HCT116 (cell line): ENCODE measurements around the gene PTPRCAP. TPM values are rescaled to one million over a fixed set of nuclear protein-coding genes. Genes with fewer than 3 reads are reported as not detected.

Experiments
- ATAC-seq: fragments of 200-7000 bp; cut with Tn5 transposase; 2 replicates; pipeline ENCODE4 v1.9.1; 2020; ENCODE audit warnings: mild to moderate bottlenecking, moderate library complexity
- BruUV-seq: library from RNA; stranded (reverse); fragments of 400-500 nt; replicated peaks from 2 replicates; lab custom pipeline; 2021; lab: Mats Ljungman, UMichigan
- CTCF ChIA-PET: fragments of 300-600 bp; sonication (Branson Sonifier 250); formaldehyde crosslinking; loops from one replicate; lab custom pipeline; 2021; ENCODE audit warnings: antibody characterized with exemption; lab: Charles Lee
- POLR2A ChIA-PET: fragments of 300-600, 350-600 bp; sonication (Branson Sonifier 250); formaldehyde crosslinking; loops from one replicate; lab custom pipeline; 2021; ENCODE audit warnings: antibody characterized with exemption; lab: Charles Lee
- RAD21 ChIA-PET, 2 experiments: fragments of 300-600 bp; sonication (Branson Sonifier 250); formaldehyde crosslinking; loops; one replicate each; lab custom pipeline; 2023; ENCODE audit warnings: low total read pairs in 2 of 2; ENCODE audit not compliant: uncharacterized antibody in 2 of 2, unreplicated experiment in 2 of 2, low non-redundant PET in 1 of 2; lab: Charles Lee
- DNase-seq: peaks from one replicate; pipeline ENCODE4 v3.0.0-alpha.2; 2010; ENCODE audit warnings: low read depth, low spot score
- H2AFZ ChIP-seq: fragments of 200-600 bp; shearing (Covaris generic), sonication (generic); 2 replicates; pipeline ENCODE4 v1.6.1; 2017; ENCODE audit warnings: low read depth, mixed run types, mixed read lengths, antibody characterized with exemption, low read length; ENCODE audit not compliant: poor library complexity, severe bottlenecking
- H3K27ac ChIP-seq: 2 replicates; pipeline ENCODE4 v1.5.1; 2012; ENCODE audit warnings: low read depth, low read length
- H3K27me3 ChIP-seq: fragments of 200-600 bp; sonication (generic); 2 replicates; pipeline ENCODE4 v1.6.1; 2016; ENCODE audit warnings: mixed run types, low read length, mixed read lengths; ENCODE audit not compliant: insufficient read depth
- H3K36me3 ChIP-seq, 2 experiments: fragments of 200-500 bp in 1 of 2; fragments of 200-600 bp in 1 of 2; sonication (Bioruptor generic) in 1 of 2; sonication (generic) in 1 of 2; 2 replicates each; pipeline versions ENCODE4 v1.5.1 to v1.6.1; 2014 to 2016; ENCODE audit warnings: low read length in 2 of 2, inconsistent platforms in 1 of 2, mixed read lengths in 1 of 2, mixed run types in 1 of 2; ENCODE audit not compliant: insufficient read depth in 2 of 2, control insufficient read depth in 1 of 2
- H3K4me1 ChIP-seq, 2 experiments: fragments of 200-600 bp in 1 of 2; sonication (generic) in 1 of 2; 2 replicates each; pipeline versions ENCODE4 v1.5.1 to v1.6.1; 2012 to 2017; ENCODE audit warnings: low read length in 2 of 2, inconsistent platforms in 1 of 2, mild to moderate bottlenecking in 1 of 2, mixed read lengths in 1 of 2, mixed run types in 1 of 2, moderate library complexity in 1 of 2; ENCODE audit not compliant: insufficient read depth in 2 of 2, control insufficient read depth in 1 of 2
- H3K4me2 ChIP-seq: fragments of 200-600 bp; sonication (generic); 2 replicates; pipeline ENCODE4 v1.6.1; 2017; ENCODE audit warnings: mixed run types, low read length, mixed read lengths
- H3K4me3 ChIP-seq, 2 experiments: fragments of 200-600 bp in 1 of 2; sonication (generic) in 1 of 2; replicated peaks in 1 of 2; 2 replicates each; pipeline ENCODE4 v1.5.1; 2011 to 2016; ENCODE audit warnings: low read length in 2 of 2, control low read depth in 1 of 2, low read depth in 1 of 2, mild to moderate bottlenecking in 1 of 2, mixed read lengths in 1 of 2, mixed run types in 1 of 2
- H3K79me2 ChIP-seq: fragments of 200-600 bp; sonication (generic); 2 replicates; pipeline ENCODE4 v1.6.1; 2017; ENCODE audit warnings: mild to moderate bottlenecking, mixed run types, low read length, moderate library complexity, mixed read lengths; ENCODE audit not compliant: insufficient read depth
- H3K9ac ChIP-seq: fragments of 200-600 bp; sonication (generic); 2 replicates; pipeline ENCODE4 v1.6.1; 2016; ENCODE audit warnings: low read length, mixed read lengths
- H3K9me2 ChIP-seq: fragments of 200-600 bp; sonication (generic), shearing (Covaris generic); 2 replicates; pipeline ENCODE4 v1.6.1; 2017; ENCODE audit warnings: mixed run types, mild to moderate bottlenecking, moderate library complexity; ENCODE audit not compliant: insufficient read depth
- H3K9me3 ChIP-seq, 2 experiments: fragments of 200-500 bp in 1 of 2; fragments of 200-600 bp in 1 of 2; sonication (Bioruptor generic) in 1 of 2; sonication (generic) in 1 of 2; 2 replicates each; pipeline ENCODE4 v1.6.1; 2014 to 2017; ENCODE audit warnings: low read length in 2 of 2, mixed read lengths in 2 of 2, inconsistent platforms in 1 of 2, low read depth in 1 of 2, mild to moderate bottlenecking in 1 of 2, mixed run types in 1 of 2, moderate library complexity in 1 of 2; ENCODE audit not compliant: control insufficient read depth in 1 of 2, insufficient read depth in 1 of 2
- H4K20me1 ChIP-seq: fragments of 200-600 bp; sonication (generic), shearing (Covaris generic); 2 replicates; pipeline ENCODE4 v1.6.1; 2017; ENCODE audit warnings: mixed run types, mild to moderate bottlenecking, moderate library complexity; ENCODE audit not compliant: insufficient read depth
- CEBPB ChIP-seq: IDR thresholded peaks from 2 replicates; pipeline ENCODE4 v1.6.1; 2012; ENCODE audit warnings: low read depth
- CTCF ChIP-seq, 3 experiments: fragments of 200-600 bp in 1 of 3; sonication (generic) in 1 of 3; IDR thresholded peaks in 2 of 3; conservative IDR thresholded peaks in 1 of 3; 2 replicates each; pipeline ENCODE4 v1.5.1; 2012 to 2017; ENCODE audit warnings: low read depth in 2 of 3, low read length in 2 of 3, antibody characterized with exemption in 1 of 3, borderline replicate concordance in 1 of 3, control low read depth in 1 of 3, mild to moderate bottlenecking in 1 of 3, mixed read lengths in 1 of 3, mixed run types in 1 of 3, moderate library complexity in 1 of 3; ENCODE audit not compliant: insufficient read depth in 1 of 3
- MAX ChIP-seq: IDR thresholded peaks from 2 replicates; pipeline ENCODE4 v1.6.1; 2012
- POLR2A ChIP-seq: IDR thresholded peaks from 2 replicates; pipeline ENCODE4 v1.7.0; 2011; ENCODE audit warnings: borderline replicate concordance; ENCODE audit not compliant: insufficient read depth, insufficient read length; ENCODE audit errors: extremely low read depth
- RAD21 ChIP-seq: IDR thresholded peaks from 2 replicates; pipeline ENCODE4 v1.6.1; 2012; ENCODE audit warnings: low read depth, mild to moderate bottlenecking
- SP1 ChIP-seq: IDR thresholded peaks from 2 replicates; pipeline ENCODE4 v1.6.1; 2012; ENCODE audit warnings: low read depth
- ZBTB33 ChIP-seq: IDR thresholded peaks from 2 replicates; pipeline ENCODE4 v1.6.1; 2011; ENCODE audit warnings: mild to moderate bottlenecking, low read length, moderate library complexity; ENCODE audit not compliant: insufficient replicate concordance; ENCODE audit errors: extremely low read depth
- intact Hi-C: fragments of 100-400 bp; cut with micrococcal nuclease; formaldehyde crosslinking; loops from 2 replicates; pipeline ENCODE4 v1.10.0; 2022
- total RNA-seq: library from RNA; stranded (reverse); gene quantifications from one replicate; pipeline ENCODE4 v1.2.1, GENCODE V29; 2021; ENCODE audit not compliant: unreplicated experiment

Gene PTPRCAP
- total RNA-seq, 1 experiment from 2014 or later, result 1.4 TPM

DNA sequence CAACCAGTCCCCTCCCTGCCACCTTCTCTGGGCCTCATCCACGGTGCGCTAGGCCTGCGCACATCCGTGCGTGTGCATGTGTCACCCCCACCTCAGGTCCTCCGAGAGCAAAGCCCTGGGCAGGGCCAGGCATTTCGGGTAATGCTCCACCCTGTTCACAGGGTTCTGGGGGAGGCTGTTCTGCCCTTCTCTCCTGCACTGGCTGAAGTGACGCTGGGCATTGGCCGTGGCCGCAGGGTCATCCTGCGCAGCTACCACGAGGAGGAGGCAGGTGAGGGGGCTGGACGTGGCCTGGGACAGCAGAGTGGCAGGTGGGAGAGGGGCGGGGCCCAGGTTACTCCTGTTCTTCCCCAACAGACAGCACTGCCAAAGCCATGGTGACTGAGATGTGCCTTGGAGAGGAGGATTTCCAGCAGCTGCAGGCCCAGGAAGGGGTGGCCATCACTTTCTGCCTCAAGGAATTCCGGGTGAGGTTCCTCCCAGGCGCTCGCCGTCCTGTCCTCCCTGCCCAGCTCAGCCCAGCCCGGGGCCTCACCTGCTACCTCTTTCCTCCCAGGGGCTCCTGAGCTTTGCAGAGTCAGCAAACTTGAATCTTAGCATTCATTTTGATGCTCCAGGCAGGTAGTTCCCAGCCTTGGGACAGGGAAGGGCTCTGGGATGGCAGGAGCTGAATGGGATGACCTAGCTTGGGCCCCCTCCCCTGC, 41.8 kb downstream of the PTPRCAP start:
- H3K27me3 ChIP-seq, result no peaks in the 10 kb centered on the region
- TF ChIP-seq POLR2A, result no peak
- no peak for TF ChIP-seq CEBPB
- TF ChIP-seq CTCF (IDR thresholded peaks at IDR 0.05 in 2 of 3, conservative IDR thresholded peaks at IDR 0.05 in 1 of 3; ENCODE audit: borderline replicate concordance in 1 of 3, insufficient read depth in 1 of 3, low read depth in 2 of 3, low read length in 2 of 3), result no peak
- no peak for TF ChIP-seq MAX
- no peak for TF ChIP-seq ZBTB33
- no peak for TF ChIP-seq RAD21
- no peak for TF ChIP-seq SP1
- CTCF ChIA-PET, result no interaction called here
- no peak overlapping the region for H2AFZ ChIP-seq
- H3K4me2 ChIP-seq, result no peak overlapping the region
- no TSS peak for BruUV-seq
- POLR2A ChIA-PET, result no interaction called here
- ATAC-seq (no peak), DNase-seq (no peak)
- H3K27ac ChIP-seq, result no peak overlapping the region; the same call in 1 of the 2 replicates
- H3K79me2 ChIP-seq, result peaks cover 31% of the 10 kb centered on the region
- intact Hi-C loops, result no loop called here
- H3K4me3 ChIP-seq, result no peak overlapping the region
- no peaks in the 10 kb centered on the region for H3K9me3 ChIP-seq
- peaks cover 13 to 37% of the 10 kb centered on the region in 2 experiments; a peak in 3 of 4 replicates for H3K36me3 ChIP-seq
- H3K9me2 ChIP-seq, result no peaks in the 10 kb centered on the region
- RAD21 ChIA-PET, result no interaction called here
- no peak overlapping the region for H3K9ac ChIP-seq
- H3K4me1 ChIP-seq, result peaks cover 12 to 25% of the 10 kb centered on the region in 2 experiments
- no peaks in the 10 kb centered on the region for H4K20me1 ChIP-seq
